AG08396 (cell line): ENCODE measurements around the gene GLOD4.
"Not testable (repeated sequence)": the region's sequence is repeated elsewhere in the genome, so short reads cannot be mapped to it uniquely, and the experiment has no call there.

Experiments
- DNase-seq: peaks from one replicate; pipeline ENCODE4 v3.0.0; 2012; ENCODE audit warnings: low spot score, mixed read lengths

GLOD4 gene, protein sequence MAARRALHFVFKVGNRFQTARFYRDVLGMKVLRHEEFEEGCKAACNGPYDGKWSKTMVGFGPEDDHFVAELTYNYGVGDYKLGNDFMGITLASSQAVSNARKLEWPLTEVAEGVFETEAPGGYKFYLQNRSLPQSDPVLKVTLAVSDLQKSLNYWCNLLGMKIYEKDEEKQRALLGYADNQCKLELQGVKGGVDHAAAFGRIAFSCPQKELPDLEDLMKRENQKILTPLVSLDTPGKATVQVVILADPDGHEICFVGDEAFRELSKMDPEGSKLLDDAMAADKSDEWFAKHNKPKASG

DNA sequence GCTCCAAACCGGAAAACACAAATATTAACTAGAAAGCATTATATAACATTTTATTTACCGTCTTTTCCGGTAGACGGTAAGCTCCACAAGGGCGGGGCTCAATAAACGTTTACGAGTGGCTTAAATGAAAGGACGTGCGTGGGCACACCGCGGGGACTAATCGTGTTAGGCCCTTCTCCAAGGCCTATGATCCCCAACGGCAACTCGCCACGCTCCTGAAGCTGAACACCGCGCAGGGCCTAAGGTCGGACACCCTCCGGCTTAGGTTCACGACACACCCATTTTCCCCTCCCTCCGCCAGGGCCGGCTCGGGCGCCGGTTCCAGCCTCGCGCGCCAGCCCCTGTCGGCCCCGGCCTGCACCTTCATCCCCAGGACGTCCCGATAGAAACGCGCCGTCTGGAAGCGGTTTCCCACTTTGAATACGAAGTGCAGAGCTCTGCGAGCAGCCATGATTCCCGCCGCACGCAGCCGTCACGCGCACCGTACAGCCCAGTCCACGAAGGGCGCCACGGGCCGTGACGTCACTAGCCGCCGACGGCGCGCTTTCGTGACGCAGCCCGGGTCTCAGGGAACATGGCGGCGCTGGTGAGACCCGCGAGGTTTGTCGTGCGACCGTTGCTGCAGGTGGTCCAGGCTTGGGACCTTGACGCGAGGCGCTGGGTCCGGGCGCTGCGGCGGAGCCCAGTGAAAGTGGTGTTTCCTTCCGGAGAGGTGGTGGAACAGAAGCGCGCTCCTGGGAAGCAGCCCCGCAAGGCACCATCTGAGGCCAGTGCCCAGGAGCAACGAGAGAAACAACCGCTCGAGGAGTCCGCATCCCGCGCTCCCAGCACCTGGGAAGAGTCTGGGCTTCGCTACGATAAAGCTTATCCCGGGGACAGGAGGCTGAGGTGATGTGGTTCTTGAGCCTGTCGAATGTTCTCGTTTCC, at the start of gene GLOD4, which contains the start of gene MRM3:
Gene GLOD4 (minus strand): TSS at position 476 of the 927 bp plus-strand sequence. CDS start 25 bp downstream, at position 451.
Gene MRM3 (plus strand): TSS at position 549 of the 927 bp plus-strand sequence. CDS start 26 bp downstream, at position 575.
- peak; percentile 98 for DNase-seq

DNA sequence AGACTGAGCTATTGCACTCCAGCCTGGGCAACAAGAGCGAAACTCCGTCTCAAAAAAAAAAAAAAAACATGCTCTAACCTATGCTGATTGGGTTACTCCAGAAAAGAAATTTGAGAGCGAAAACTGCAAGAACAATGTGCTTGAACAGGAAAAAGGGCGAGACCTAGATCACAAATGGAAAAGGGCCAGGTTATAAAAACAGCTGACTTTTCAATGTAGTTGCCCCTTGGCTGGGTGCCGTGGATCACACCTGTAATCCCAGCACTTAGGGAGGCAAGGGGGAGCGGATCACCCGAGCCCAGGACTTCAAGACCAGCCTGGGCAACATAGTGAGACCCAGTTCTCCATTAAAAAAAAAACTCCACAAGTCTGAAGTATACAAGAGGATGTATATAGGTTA, 48.9 kb upstream of the GLOD4 start:
- no peak for DNase-seq

DNA sequence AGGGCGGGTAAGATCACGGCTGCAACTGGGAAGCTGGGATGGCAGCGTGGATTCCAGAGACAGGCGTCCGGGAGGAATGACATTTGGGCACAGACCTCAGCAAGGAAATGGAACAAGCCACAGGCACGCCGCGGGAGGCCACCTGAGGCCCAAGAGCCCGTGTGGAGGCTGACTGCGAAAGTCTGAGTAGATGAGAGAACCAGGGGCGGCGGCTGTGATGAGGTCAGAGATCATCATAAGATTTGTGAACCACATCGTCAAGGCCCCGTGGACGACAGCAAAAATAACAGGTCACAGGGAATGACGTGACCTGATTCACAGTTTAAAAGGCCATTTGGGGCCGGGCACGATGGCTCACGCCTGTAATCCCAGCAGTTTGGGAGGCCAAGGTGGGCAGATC, 48.3 kb upstream of the GLOD4 start:
- no peak for DNase-seq

DNA sequence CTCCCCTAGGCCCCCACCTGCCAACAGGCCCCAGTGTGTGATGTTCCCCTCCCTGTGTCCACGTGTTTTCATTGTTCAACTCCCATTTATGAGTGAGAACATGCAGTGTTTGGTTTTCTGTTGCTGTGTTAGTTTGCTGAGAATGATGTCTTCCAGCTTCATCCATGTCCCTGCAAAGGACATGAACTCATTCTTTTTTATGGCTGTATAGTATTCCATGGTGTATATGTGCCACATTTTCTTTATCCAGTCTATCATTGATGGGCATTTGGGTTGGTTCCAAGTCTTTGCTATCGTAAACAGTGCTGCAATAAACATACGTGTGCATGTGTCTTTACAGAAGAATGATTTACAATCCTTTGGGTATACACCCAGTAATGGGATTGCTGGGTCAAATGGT, 47.5 kb upstream of the GLOD4 start:
- DNase-seq, result not testable (repeated sequence)

DNA sequence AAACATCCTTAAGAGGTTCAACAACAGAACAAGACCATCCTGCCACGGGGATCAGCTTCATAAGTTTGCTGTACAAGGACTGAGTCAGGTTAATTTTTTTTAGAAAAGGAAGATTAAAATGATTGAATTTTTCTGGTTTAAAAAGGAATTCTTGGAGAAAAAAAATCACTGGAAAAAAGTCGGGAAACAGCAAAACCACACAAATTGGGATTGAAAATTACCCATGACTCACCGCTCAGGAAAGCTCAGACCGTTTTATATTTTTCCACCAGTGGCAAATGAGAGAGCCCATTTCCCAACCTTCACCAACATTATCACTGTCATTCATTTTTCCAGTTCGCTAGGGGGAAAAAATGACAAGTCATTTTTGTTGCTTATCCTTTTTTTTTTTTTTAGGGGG, 46.7 kb upstream of the GLOD4 start:
- DNase-seq, result no peak

DNA sequence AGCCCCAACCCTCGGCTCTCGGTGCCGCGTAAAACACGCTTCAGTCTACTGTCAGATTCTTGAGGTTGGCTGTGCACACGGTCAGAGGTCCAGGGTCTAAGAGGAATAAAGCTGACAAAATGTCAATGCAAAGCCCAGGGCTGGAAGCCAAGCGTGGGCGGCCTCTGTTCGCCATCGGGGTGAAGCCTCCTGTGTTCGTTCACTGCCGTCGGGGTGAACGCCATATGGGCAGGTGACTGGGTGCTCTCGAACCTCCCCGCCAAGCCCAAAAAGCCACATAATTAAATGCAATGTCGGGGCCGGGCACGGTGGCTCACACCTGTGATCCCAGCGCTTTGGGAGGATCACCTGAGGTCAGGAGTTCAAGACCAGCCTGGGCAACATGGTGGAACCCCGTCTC, 44.7 kb upstream of the GLOD4 start:
- DNase-seq, result no peak

DNA sequence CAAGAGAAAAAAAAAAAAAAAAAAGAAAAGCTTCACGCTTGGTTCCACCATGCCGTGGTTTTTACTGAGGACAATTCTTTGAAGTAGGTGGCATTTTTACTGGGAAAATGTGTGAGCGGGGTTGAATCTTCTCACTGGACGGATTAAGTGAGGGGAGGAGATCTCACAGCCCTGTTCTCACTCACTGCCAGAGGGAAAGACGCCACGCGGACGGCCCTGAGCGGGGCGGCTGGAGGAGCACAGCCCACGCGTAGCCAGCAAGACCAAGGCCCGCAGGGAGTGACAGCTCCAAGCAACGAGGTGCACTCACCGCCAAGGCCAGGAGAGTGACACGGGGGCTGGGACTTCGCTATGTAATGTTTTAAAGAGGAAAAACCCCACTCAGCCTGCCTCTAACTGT, 43.1 kb upstream of the GLOD4 start:
- no peak for DNase-seq

DNA sequence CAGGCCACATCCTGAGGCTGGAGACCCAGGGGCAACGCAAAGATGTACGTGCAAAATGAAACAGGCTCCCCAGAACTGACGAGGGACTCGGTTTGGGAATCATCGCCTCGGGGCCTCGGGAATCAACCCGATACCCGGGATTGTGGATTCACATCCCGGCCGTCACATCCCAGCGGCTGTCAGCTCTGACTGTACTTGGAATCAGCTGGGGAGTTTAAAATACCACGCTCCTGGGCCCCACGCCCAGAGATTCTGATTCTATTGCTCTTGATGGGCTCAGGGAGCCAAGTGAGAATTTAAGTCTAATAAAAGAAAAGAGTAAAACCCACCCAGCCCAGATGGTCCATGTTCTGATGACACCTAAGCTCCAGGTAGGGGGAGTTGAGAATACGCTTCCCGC, 42.3 kb upstream of the GLOD4 start:
- DNase-seq, result no peak

DNA sequence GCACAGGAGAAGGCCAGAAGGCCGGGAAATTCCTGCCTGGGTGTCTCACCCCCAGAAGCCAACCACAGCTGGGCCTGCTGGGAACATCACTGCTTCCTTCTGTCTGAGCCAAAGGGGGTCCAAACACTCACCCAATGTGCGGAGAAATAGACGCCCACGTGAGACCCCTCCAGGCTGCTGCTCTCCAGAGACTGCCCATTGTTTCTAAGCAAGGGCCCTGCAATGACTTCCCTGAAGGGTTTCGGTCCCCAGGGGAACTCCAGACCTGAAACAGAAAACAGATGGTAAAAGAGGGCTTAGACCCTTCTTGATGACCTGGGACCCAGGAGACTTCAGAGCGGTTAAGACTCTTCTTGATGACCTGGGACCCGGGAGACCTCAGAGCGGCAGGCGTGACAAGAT, 41.4 kb upstream of the GLOD4 start:
- DNase-seq, result no peak

DNA sequence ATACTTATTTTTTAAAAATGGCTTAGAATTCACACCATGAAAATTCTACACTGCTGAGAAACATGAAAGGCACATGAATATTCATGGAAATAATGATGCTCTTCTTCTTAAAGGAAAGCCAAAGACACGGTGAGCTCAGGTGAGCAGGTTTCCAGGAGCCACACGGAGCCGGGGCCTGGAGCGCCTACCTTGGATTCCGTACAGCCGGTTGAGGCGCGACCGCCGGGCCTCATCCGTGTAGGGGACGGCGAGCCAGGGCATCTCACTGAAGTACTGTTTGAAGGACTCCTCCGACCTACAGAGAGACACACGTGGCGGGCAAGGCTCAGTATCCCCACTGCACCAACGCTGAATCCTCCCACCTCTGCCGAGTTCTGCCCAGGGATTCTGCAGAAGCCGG, 37.2 kb upstream of the GLOD4 start:
- no peak for DNase-seq

DNA sequence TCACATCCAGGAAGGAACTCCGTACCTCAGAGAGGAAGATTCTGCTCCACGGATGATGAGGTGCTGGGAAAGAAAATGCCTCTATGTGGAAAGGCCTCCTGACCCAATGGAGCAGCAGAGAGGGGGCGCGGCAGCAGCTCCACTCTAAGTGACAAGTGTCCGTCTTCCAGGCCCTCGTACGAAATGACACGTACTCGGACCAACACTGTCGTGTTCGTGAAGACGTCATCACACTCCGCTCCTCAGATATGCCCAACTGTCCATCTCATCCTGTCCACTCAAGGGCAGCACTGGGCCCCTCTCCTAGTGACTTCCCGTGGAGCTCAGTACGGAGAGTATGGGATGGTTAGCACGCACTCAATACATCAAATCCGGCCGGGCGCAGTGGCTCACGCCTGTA, 32.3 kb upstream of the GLOD4 start:
- DNase-seq, result no peak

DNA sequence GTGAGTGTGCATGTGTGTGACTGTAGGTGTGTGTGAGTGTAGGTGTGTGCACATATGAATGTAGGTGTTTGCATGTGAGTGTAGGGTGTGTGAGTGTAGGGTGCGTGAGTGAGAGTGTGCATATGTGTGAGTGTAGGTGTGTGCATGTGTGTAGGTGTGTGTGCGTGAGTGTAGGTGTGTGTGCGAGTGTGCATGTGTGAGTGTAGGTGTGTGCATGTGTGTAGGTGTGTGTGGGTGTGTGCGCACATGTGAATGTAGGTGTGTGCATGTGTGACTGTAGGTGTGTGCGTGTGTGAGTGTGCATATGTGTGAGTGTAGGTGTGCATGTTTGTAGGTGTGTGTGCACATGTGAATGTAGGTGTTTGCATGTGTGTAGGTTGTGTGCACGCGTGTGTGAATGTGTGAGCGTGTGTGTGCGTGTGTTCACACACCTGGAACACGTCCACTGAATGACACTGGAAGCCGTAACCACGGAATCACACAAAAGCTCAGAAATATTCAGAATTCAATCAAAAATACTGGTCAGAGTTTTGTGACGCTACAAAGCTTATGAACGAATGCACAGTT, 30.6 kb upstream of the GLOD4 start:
- no peak for DNase-seq

DNA sequence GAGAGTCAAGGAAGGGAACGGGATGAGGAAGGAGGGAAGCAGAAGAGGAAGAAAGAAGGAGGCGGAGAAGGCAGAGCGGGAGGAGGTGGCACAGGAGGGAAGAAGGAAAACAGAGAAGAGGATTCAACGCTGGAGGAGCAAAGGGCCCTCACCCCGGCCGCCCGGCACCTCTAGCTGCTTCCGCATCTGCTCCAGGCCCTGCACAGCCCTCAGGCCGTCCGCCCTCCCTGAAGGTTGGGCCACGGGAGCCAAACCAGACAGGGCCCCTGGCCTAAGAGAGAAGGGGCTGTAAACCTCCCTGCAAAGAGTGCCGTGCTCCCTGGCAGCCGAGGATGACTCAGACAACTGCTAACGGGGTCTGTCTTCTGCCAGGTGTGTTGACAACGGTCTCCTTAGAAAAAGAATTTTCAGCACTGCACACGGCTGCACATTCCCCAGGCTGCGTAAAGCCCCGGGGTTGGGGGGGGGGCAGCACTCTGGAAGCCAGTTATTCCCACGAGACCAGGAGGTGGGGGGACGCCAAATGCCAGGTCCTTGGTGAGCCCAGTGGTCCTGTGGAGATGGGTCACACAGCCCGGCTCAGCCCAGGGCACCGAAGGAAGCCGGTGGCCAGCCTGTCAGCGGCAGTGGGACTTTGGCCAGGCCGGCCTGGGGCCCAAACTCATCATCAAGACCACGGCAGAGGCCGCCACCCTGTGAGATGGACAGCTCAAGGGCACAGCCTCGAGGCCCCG, 29.1 kb upstream of the GLOD4 start:
- no peak for DNase-seq

DNA sequence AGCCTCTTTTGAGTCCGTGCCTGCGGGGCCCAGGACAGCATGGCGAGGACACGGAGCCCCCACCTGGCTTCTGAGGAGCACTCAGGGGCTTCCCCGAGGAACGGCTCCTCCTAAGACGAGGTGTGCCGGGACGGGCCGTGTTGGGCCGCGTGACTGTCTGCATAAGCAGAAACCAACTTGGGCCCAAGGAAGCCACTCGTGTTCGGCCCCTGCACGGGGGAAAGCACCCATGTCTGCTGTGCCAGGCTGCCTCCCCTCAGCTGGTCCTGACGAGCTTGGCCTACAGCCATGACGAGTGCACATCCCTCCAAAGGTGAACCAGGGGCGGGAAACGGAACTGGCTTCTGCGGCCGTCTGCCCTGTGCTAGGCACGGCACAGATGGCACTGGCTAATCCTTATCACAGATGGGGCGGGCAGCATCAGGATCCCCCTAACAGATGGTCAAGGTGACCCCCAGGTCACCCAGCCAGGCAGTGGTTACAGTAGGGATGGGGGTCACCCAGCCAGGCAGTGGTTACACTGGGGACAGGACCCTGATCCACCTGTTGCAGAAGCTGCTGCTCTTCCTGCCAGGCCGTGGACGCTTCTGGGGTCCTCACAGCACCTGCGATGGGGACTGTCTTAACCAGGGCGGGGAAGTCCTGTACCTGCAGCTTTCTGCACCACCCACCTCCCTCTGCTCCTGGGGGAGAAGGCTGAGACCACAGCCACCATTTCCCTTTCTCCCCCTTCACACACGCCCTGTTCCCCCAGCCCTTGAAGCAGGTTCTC, 25.6 kb upstream of the GLOD4 start:
- DNase-seq, result no peak

DNA sequence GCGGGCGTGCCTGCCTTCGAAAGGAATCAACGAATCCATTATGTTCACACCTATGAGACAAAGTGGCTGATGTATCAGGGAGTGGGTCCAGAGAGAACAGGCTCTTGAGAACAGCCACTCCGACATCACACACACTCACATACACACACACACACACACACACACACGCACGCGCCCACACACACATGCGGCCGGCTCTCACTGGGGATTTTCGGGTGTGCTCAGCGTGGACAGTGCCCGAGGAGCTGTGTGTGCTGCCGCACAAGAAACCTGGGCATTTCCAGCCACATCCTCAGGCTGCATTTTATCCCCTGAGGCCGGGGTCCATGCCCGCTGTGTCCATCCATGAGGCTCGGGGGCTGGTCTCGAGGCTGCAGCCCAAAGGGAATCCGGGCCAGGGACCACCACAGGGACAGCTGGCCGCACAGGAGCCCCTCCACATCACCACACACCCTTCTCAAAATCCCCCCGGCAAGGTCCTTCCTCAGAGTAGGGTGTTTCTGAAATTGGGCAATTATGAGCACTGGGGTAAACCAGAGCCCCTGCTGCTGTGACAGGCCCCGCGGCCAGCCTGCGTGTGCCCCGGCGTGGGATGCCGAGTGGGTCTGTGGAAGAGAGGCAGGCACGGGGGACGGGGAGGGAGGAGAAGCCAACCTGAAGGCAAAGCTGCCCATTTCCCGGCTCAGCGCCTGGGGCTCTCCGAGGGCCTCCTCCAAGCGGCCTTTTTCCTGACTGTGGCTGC, 24.9 kb upstream of the GLOD4 start:
- no peak for DNase-seq

DNA sequence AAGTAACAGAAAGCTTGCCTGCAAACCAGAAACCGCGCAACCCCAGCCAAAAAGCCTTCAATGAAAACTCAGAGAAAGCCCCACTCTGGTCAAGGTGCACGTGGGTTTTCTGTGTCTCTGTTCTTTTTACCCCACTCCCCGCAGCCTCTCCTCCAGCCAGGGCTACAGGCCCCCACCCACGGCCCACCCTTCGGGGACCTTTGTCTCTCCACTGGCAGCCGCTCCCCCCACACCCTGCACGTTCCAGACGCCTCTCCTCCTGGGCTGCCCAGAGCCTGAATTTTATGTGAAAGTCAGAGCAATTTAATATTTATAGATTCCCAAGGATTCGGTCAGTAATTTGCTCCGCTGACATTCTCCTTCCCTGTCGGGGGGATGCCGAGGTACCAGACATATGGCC, 24.3 kb upstream of the GLOD4 start:
- DNase-seq, result no peak

DNA sequence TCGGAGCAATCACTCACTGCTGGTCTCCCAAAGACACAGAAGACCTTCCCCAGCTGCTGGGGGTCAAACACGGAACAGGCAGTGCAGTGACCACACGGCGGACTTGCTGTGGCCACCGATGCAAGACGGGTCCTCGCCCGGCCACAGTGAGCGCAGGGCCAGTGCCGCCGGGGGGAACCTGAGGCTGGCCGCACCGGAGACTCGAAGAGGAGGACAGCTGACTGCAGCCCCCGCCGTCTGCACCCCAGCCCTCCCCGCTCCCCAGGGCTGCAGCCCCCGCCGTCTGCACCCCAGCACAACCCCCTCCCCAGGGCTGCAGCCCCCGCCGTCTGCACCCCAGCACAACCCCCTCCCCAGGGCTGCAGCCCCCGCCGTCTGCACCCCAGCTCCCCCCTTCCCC, 23.8 kb upstream of the GLOD4 start:
- not testable (repeated sequence) for DNase-seq

DNA sequence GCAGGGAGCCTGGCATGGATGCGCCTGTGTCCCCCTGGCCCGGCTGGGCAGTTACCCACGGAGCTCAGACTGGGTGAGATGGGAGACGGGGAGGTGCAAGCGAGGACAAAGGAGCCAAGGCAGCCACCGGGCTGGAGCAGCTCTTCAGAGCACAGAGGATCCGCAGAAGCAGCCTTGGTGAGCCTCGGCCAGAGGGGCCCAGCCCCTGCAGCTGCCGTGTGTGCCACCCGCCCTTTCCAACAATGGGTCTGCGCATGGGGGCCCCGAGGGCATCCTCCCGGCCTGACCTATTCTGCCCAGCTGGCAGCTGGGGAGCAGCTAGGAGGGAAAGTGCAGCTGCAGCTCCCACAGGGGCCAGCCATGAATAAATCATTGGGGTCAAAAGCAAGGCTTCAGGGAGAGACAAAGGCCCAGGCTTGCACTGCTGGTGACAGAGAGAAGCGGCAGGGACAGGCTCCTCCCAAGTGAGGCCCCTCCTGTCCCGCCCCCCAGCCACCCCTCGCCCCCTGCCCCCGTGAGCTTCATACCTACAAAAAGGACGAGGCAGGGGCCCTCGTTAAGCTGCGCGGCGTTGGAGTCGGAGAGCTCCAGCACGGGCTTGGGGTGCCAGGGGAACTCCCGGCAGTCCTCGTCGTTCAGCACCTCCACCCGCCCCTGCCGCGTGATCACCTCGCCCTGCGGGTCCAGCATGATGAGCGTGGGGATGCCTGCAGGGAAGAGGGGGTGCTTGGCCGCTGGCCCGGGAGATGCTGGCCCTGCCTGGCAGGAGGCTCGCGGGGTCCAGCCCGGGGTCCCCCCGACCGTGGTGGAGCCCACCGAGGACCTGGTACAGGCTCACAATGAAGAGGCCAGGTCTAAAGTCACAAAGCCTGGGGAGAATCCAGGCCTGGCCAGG, 22.7 kb upstream of the GLOD4 start:
- DNase-seq, result no peak
